Progenitor cell of endocrine pancreas (in vitro differentiated cells): ENCODE data around the gene RWDD3. TPM values are rescaled to one million over a fixed set of nuclear protein-coding genes. Genes with fewer than 3 reads are reported as not detected.

Experiments used
- DNase-seq: peaks from one replicate; pipeline ENCODE4 v3.0.0; 2021; ENCODE audit warnings: low spot score; ENCODE audit not compliant: unreplicated experiment
- H3K27ac Mint-ChIP-seq: 2 replicates; pipeline ENCODE4 v1.8.0; 2021; ENCODE audit warnings: mild to moderate bottlenecking, moderate library complexity, mixed read lengths
- H3K27me3 Mint-ChIP-seq: 2 replicates; pipeline ENCODE4 v1.8.0; 2021; ENCODE audit warnings: mixed read lengths
- H3K36me3 Mint-ChIP-seq: 2 replicates; pipeline ENCODE4 v1.8.0; 2022; ENCODE audit warnings: mixed read lengths; ENCODE audit not compliant: insufficient read depth
- H3K4me1 Mint-ChIP-seq: 2 replicates; pipeline ENCODE4 v1.8.0; 2021; ENCODE audit warnings: low read depth, mixed read lengths
- H3K4me3 Mint-ChIP-seq: 2 replicates; pipeline ENCODE4 v1.8.0; 2021; ENCODE audit warnings: low read depth, mild to moderate bottlenecking, moderate library complexity, mixed read lengths
- H3K9me3 Mint-ChIP-seq: 2 replicates; pipeline ENCODE4 v1.8.0; 2021; ENCODE audit warnings: low read depth, mixed read lengths
- total RNA-seq: library from RNA; stranded (reverse); gene quantifications from 2 replicates; pipeline ENCODE4 v1.2.1, GENCODE V29; 2021
- TF ChIP-seq, protein P1 (sequence below): fragments of 200-600 bp; sonication (generic); IDR thresholded peaks from one replicate; pipeline ENCODE4 v1.5.0; 2021; ENCODE audit warnings: antibody characterized with exemption, mild to moderate bottlenecking; ENCODE audit not compliant: unreplicated experiment

The RWDD3 gene
- total RNA-seq, 1 donor from 2014 or later = 32.2 TPM

DNA sequence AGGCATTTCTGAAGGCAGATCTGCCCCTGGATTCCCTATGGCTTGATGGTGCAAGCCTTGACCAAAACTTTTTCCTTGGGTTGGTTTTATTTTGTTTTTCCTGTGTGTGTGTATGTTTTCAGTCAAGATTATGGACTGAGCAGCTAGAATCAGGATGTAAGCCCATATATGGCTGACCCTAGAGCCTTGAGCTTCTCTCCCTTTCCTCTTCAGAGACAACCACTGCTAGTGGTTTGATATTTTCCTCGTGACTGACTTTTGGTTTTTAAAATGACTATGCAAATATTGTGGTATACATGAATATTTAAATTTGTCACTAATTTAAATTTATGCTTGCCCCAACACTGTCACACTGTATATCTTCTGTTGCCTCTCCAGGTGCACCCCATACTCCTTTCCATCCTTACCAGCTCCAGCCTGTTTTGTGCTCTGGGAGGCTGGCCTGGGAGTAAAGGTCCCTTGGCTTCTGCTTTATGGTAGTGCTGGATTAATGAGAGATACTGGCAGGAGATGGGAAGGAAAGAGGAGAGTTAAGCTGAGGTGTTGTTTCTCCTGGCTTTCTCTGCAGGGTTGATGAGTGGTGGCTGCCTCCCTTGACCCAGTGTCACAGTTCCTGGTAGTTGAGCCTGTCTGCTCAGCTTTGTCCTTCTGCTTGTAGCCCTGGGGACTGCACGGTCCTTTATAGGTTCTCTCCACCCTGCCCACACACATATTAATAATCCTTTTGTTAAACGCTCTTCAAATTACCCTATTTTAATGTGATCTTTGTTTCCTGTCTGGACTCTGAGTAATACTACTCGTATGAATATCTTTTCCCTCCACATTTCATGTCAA lies 44.4 kb downstream of the RWDD3 start:
- TF ChIP-seq, protein P1, sequence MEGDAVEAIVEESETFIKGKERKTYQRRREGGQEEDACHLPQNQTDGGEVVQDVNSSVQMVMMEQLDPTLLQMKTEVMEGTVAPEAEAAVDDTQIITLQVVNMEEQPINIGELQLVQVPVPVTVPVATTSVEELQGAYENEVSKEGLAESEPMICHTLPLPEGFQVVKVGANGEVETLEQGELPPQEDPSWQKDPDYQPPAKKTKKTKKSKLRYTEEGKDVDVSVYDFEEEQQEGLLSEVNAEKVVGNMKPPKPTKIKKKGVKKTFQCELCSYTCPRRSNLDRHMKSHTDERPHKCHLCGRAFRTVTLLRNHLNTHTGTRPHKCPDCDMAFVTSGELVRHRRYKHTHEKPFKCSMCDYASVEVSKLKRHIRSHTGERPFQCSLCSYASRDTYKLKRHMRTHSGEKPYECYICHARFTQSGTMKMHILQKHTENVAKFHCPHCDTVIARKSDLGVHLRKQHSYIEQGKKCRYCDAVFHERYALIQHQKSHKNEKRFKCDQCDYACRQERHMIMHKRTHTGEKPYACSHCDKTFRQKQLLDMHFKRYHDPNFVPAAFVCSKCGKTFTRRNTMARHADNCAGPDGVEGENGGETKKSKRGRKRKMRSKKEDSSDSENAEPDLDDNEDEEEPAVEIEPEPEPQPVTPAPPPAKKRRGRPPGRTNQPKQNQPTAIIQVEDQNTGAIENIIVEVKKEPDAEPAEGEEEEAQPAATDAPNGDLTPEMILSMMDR = no peak
- DNase-seq = no peak
- peaks cover 8% of the 10 kb centered on the region for H3K9me3 Mint-ChIP-seq
- no peaks in the 10 kb centered on the region for H3K36me3 Mint-ChIP-seq
- H3K4me1 Mint-ChIP-seq = peaks cover 2% of the 10 kb centered on the region
- H3K27ac Mint-ChIP-seq = no peak overlapping the region
- no peaks in the 10 kb centered on the region for H3K27me3 Mint-ChIP-seq
- H3K4me3 Mint-ChIP-seq = no peak overlapping the region

DNA sequence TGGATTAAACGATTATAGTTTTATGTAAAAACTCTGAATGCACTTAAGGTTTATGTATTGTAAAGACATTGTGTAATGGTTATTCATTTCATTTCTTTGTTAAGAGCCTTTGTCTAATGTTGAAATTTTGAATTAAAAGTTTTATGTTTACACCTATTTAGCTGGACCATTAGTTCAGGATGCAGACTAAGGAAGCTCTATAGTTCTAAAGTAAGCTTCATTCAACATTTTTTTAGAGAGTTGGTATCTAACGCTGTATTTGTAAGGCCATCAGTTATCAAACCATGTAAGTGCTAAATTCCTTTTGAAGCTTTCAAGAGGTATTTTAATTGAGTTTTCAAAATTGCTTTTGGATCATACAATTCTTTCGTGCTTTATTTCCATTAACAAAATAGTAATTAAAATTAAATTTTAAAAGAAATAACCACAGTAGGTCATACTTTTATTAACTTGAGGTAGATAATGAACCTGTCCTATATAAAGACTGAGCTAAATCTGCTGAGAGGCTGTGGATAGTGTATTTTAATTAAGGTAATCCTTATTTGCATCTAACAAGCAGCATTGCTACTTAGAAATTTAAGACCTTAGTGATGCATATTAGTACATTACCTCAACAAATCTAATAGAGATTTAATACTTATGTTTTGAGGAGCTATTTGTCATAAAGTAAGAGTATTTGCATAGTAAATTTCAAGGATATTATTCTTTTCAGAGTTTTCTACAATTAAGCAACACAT lies 47.9 kb downstream of the RWDD3 start:
- H3K27ac Mint-ChIP-seq = no peak overlapping the region
- no peaks in the 10 kb centered on the region for H3K36me3 Mint-ChIP-seq
- peaks cover 18% of the 10 kb centered on the region for H3K4me1 Mint-ChIP-seq
- H3K4me3 Mint-ChIP-seq = no peak overlapping the region
- DNase-seq = no peak
- H3K9me3 Mint-ChIP-seq = no peaks in the 10 kb centered on the region
- TF ChIP-seq, protein P1 = no peak
- H3K27me3 Mint-ChIP-seq = no peaks in the 10 kb centered on the region

DNA sequence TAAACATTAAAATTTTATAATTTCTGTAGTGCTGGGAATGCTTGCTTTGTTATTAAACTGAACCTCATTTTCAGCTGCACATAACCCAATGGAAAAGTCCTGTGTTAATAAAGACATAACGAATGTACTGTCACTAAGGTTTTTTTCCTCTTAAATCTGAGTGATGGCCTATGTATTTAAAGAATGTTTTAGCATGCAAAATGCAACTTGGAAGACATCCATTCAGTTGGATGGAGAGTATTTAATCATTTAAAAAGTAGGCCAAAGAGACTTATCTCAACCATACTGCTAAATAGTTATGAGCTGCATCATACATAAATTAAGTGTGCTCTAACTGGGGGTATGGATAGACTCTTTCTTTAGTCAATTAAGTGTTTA lies 48.5 kb downstream of the RWDD3 start:
- Mint-ChIP-seq H3K27me3 (no peaks in the 10 kb centered on the region), H3K4me3 (no peak overlapping the region), H3K36me3 (no peaks in the 10 kb centered on the region), H3K9me3 (no peaks in the 10 kb centered on the region), H3K27ac (no peak overlapping the region), H3K4me1 (peaks cover 19% of the 10 kb centered on the region)
- DNase-seq = no peak
- TF ChIP-seq, protein P1 = no peak

DNA sequence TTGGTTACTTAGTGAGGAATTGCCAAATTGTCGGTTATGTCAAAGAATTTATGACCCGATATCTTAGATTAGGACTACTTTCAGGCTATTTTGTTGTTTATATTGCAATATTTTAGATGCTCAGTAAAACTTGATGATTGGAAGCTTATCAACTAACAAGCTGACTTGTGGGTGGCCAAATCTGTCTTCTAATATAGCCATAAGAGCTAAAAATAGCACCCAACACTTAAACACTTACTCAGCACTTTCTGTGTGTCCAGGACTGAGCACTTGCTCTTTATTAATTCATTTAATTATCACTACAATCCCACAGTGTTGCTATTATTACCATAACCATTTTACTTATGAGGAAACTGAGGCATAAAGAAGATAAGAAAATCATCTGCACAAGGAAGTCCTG lies 50.4 kb downstream of the RWDD3 start:
- H3K4me3 Mint-ChIP-seq = no peak overlapping the region
- H3K9me3 Mint-ChIP-seq = no peaks in the 10 kb centered on the region
- no peak for DNase-seq
- TF ChIP-seq, protein P1 = no peak
- peaks cover 34% of the 10 kb centered on the region for H3K4me1 Mint-ChIP-seq
- no peaks in the 10 kb centered on the region for H3K36me3 Mint-ChIP-seq
- H3K27me3 Mint-ChIP-seq = no peaks in the 10 kb centered on the region
- no peak overlapping the region for H3K27ac Mint-ChIP-seq

DNA sequence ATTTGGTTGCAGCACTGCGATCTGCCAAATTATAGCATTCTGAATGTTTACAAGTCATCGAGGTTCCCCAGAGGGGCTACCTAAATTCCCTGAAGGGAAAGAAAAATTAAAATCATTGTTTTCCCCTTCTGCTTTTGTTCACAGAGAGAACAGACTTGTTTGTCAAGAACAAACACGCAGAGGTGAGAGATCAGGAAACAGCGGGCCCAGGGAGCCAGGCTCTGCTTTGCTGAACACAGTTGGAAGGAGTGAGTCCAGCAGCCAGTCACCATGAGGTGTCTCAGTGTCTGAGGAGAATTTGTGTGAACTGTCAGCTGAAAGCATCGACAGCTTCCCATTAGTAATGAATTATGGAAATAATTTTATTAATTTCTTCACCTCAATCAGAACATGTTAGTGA lies 52.5 kb downstream of the RWDD3 start:
- DNase-seq = peak; percentile 18
- no peak overlapping the region for H3K4me3 Mint-ChIP-seq
- peaks cover 3% of the 10 kb centered on the region for H3K9me3 Mint-ChIP-seq
- H3K4me1 Mint-ChIP-seq = peaks cover 36% of the 10 kb centered on the region
- no peaks in the 10 kb centered on the region for H3K36me3 Mint-ChIP-seq
- TF ChIP-seq, protein P1 = no peak
- H3K27me3 Mint-ChIP-seq = no peaks in the 10 kb centered on the region
- H3K27ac Mint-ChIP-seq = peak overlapping the region; percentile 76
